ENCODE data around the gene IGLON5. TPM values are rescaled to one million over a fixed set of nuclear protein-coding genes. Genes with fewer than 3 reads are reported as not detected.
A peak's percentile ranks its signal among the peaks of the same experiment; 100 is the strongest.

Gene IGLON5
- total RNA-seq, 1 experiment from 2014 or later, result not detected

GRCh38 chr19:51338563-51339312 lies 27.3 kb downstream of the IGLON5 start (continued):
- no peak for TF ChIP-seq TCF7L2 (IDR thresholded peaks at IDR 0.05; ENCODE audit: borderline replicate concordance, extremely low read depth, insufficient read depth, insufficient read length)
- TF ChIP-seq, protein P1, sequence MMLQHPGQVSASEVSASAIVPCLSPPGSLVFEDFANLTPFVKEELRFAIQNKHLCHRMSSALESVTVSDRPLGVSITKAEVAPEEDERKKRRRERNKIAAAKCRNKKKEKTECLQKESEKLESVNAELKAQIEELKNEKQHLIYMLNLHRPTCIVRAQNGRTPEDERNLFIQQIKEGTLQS (IDR thresholded peaks at IDR 0.05), result no peak
- TF ChIP-seq SRF (IDR thresholded peaks at IDR 0.05; ENCODE audit: low read depth), result no peak
- peak; percentile 34; the same call in 1 of the 2 replicates for TF ChIP-seq POLR2AphosphoS5 (IDR thresholded peaks at IDR 0.05; ENCODE audit: low read depth, low read length)

GRCh38 chr19:51339313-51339686 lies 27.9 kb downstream of the IGLON5 start:
- Histone ChIP-seq H3K4me2 (ENCODE audit: low read length) (peak overlapping the region; percentile 90), H3K9ac (ENCODE audit: low read length) (peak overlapping the region; percentile 70), H3K27ac (ENCODE audit: low read depth, low read length) (peak overlapping the region; percentile 55), H3K4me1 (ENCODE audit: control insufficient read depth in 1 of 2, insufficient read depth in 2 of 2, low read length in 2 of 2) (peaks cover 5 to 45% of the 10 kb centered on the region in 2 experiments; a peak in 3 of 4 replicates), H3K4me3 (replicated peaks in 1 of 2; ENCODE audit: low read depth in 1 of 2, low read length in 2 of 2) (peak overlapping the region; percentile 54 to 67), H3K36me3 (ENCODE audit: control insufficient read depth in 1 of 2, insufficient read depth in 2 of 2, low read length in 2 of 2) (no peaks in the 10 kb centered on the region), H4K20me1 (ENCODE audit: insufficient read depth) (no peaks in the 10 kb centered on the region), H3K79me2 (ENCODE audit: insufficient read depth, low read length) (no peaks in the 10 kb centered on the region), H2AFZ (ENCODE audit: low read depth, low read length, poor library complexity, severe bottlenecking) (peak overlapping the region; percentile 95), H3K9me3 (ENCODE audit: control insufficient read depth in 1 of 2, insufficient read depth in 1 of 2, low read depth in 1 of 2, low read length in 2 of 2) (no peaks in the 10 kb centered on the region), H3K9me2 (ENCODE audit: insufficient read depth) (no peaks in the 10 kb centered on the region), H3K27me3 (ENCODE audit: insufficient read depth, low read length) (no peaks in the 10 kb centered on the region)
- TF ChIP-seq FOSL1 (IDR thresholded peaks at IDR 0.05; ENCODE audit: low read depth) (no peak), SP1 (IDR thresholded peaks at IDR 0.05; ENCODE audit: low read depth) (no peak; the same call in 1 of the 2 replicates), SRF (IDR thresholded peaks at IDR 0.05; ENCODE audit: low read depth) (no peak), CTCF (IDR thresholded peaks at IDR 0.05 in 2 of 3, conservative IDR thresholded peaks at IDR 0.05 in 1 of 3; ENCODE audit: borderline replicate concordance in 1 of 3, insufficient read depth in 1 of 3, low read depth in 2 of 3, low read length in 2 of 3) (no peak), CEBPB (IDR thresholded peaks at IDR 0.05; ENCODE audit: low read depth) (no peak), ZFX (IDR thresholded peaks at IDR 0.05) (no peak), EZH2 (IDR thresholded peaks at IDR 0.05) (no peak), ZNF274 (IDR thresholded peaks at IDR 0.05; ENCODE audit: low read depth, low read length) (no peak), EGR1 (IDR thresholded peaks at IDR 0.05; ENCODE audit: low read depth) (no peak), RAD21 (IDR thresholded peaks at IDR 0.05; ENCODE audit: low read depth) (no peak), YY1 (IDR thresholded peaks at IDR 0.05; ENCODE audit: extremely low read depth, insufficient replicate concordance, low read depth, low read length) (no peak), EZH2phosphoT487 (IDR thresholded peaks at IDR 0.05; ENCODE audit: borderline replicate concordance) (no peak), POLR2AphosphoS5 (IDR thresholded peaks at IDR 0.05; ENCODE audit: low read depth, low read length) (no peak)
- TF ChIP-seq, protein P1 (IDR thresholded peaks at IDR 0.05), result no peak
- POLR2A ChIA-PET, result interaction anchor here (0.6 to 1.7 kb wide), 8 partner anchors 10 to 232 kb away, joined by 3 to 12 read pairs (median 4); partner anchors contain the start of gene ZNF175
- intact Hi-C loops (cut with micrococcal nuclease), result loop anchor here (1.0 kb wide), 5 partner anchors 28 to 318 kb away; no protein-coding TSS in a partner anchor
- DNase-seq (ENCODE audit: low read depth, low spot score) (no peak), ATAC-seq (peak; percentile 30)
- no TSS peak for BruUV-seq (replicated peaks)
- CTCF ChIA-PET, result interaction anchor here (0.6 to 1.6 kb wide), 14 partner anchors 10 to 322 kb away, joined by 3 to 21 read pairs (median 7); no protein-coding TSS in a partner anchor
- RAD21 ChIA-PET (ENCODE audit: low non-redundant PET in 1 of 2, low total read pairs in 2 of 2, uncharacterized antibody in 2 of 2, unreplicated experiment in 2 of 2), result interaction anchor here (0.8 to 1.3 kb wide), 4 partner anchors 28 to 101 kb away, joined by 3 to 7 read pairs (median 4); no protein-coding TSS in a partner anchor
